22Rv1 (cell line): ENCODE measurements around the gene PSMB3.

Source experiments
- CTCF ChIP-seq: fragments of 450-650 bp; IDR thresholded peaks from 2 replicates; pipeline ENCODE4 v1.5.1; 2017; ENCODE audit warnings: mild to moderate bottlenecking
- ZFX ChIP-seq: fragments of 450-650 bp; IDR thresholded peaks from 2 replicates; pipeline ENCODE4 v1.6.1; 2017; ENCODE audit warnings: antibody characterized with exemption, borderline replicate concordance

DNA sequence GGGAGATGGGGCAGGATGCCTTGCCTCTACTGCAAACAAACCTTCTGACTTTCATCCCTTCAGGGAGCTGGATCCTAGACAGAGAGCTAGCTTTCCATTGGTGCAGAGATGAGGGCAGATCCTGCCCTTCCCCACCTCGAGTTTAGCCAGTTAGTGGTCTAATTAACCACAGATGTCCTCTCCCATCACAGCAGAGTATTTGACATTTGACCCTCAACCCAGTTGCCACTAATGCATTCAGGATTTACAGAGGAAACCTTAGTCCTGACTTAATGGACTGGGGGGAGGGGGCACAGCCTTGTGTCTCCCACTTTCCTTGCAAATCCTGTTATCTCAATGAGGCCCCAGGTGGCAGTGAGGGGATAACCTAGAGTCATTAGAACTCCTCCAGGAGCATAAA, 36.6 kb downstream of the PSMB3 start:
- TF ChIP-seq CTCF (no peak), ZFX (no peak)
